HG02610 (cell line): ENCODE measurements around the gene CYP2C9.

ENCODE experiments used
- ATAC-seq: cut with Tn5 transposase; IDR thresholded peaks from one replicate; pipeline ENCODE4 v1.9.1; 2021; ENCODE audit warnings: mild to moderate bottlenecking, moderate library complexity; ENCODE audit not compliant: unreplicated experiment

Gene CYP2C9

DNA sequence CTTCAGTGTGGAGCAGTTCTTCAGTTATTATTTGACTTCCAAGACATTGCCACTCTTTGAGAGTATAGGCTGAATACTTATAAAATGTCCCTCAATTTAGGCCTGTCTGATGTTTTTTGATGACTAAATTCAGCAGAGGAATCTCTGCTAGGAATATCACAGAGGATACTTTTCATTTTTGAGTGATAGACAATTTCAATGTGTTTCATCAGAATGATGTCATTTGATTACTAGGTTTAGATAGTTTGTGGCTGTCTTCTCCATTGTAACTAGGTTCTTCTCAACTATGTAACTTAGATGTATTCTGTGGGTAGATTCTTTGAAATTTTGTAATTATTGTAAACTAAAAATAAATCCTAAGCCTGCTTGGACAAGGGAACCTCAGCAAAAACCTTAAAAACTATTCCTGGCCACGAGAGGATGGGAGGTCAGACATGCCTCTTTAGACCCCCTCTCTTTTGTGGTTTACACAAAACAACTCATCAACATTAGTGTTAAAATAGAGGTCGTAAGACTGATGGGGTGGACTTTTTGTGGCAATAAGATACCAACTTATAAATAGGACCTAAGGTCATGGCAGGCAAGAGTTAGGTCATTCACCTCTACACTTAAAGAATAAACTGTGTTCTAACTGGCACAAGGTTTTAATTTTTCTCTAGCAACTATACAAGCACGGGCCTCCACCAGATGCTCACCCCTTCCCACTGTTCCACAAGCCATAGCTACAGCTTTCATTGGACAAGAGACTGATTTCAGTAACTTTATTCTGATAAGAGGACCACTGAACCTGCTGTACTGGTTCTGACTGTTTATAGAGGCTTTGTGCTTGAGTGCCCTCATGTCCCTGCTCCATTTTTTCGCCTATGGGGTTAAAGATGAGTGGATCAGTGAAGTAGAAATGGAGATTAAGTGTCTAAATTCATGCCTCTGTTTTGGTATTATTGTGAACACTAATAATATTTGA, 97.2 kb downstream of the CYP2C9 start:
- ATAC-seq = no peak

DNA sequence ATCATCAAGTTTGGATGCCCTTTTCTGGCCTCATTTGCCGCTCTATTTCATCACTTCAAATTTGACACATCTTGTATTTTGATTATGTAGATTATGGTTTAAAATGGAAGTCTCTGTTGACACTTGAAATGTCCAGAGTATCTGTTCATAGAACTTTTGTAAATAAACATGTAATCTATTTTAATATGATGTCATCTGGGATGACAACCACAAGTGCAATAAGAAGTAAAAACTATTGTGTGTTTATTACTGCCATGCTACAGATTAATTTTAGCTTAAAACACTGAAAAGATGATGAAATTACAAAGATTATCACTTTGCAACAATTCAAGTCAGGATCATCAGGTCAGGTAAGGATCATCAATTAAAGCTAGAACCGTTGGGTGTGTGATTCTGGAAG, 100.8 kb downstream of the CYP2C9 start:
- ATAC-seq = no peak
